ENCODE results near the gene SPATA6. TPM values are rescaled to one million over a fixed set of nuclear protein-coding genes. Genes with fewer than 3 reads are reported as not detected.

SPATA6 gene
- polyA plus RNA-seq, 2 of the 4 experiments (the other 2 are of a cell fraction), result 2.3 to 3.5 TPM

- Histone ChIP-seq H3K4me3 (no peak overlapping the region), H3K4me2 (no peak overlapping the region), H3K9me3 (no peaks in the 10 kb centered on the region), H3K27ac (no peak overlapping the region), H3K4me1 (no peaks in the 10 kb centered on the region)
- ChIA-PET CTCF (no interaction called here), POLR2A (no interaction called here)
- FAIRE-seq, result no peak
- DNase-seq (ENCODE audit: low read depth in 1 of 2, low spot score in 1 of 2), result no peak
- TF ChIP-seq FOSL2 (IDR thresholded peaks at IDR 0.05) (no peak), FOSL2 (CRISPR knock-in tag; IDR thresholded peaks at IDR 0.05) (no peak), CEBPB (IDR thresholded peaks at IDR 0.05) (peak; percentile 44 to 73; a peak in 3 of 4 replicates)
- ATAC-seq, result no peak
- 28% methylated on average over 7 of the region's 7 CpGs for WGBS (ENCODE audit: missing lambda C conversion rate)
Measured at GRCh38 chr1:48362901-48363300, 109.1 kb downstream of the SPATA6 start.

GRCh38 chr1:48356901-48357300, 115.1 kb downstream of the SPATA6 start:
- Histone ChIP-seq H3K9me3 (no peaks in the 10 kb centered on the region), H3K4me2 (no peak overlapping the region), H3K27ac (no peak overlapping the region), H3K4me3 (no peak overlapping the region), H3K4me1 (no peaks in the 10 kb centered on the region)
- POLR2A ChIA-PET, result no interaction called here
- CTCF ChIA-PET, result interaction anchor here (0.7 kb wide), 2 partner anchors 234 to 461 kb away, joined by 3 read pairs; no protein-coding TSS in a partner anchor
- FAIRE-seq (no peak), ATAC-seq (no peak), DNase-seq (ENCODE audit: low read depth in 1 of 2, low spot score in 1 of 2) (no peak)
- TF ChIP-seq RNF2 (IDR thresholded peaks at IDR 0.05; ENCODE audit: borderline replicate concordance, low read depth) (no peak), KDM1A (IDR thresholded peaks at IDR 0.05; ENCODE audit: low read depth) (no peak), RCOR1 (IDR thresholded peaks at IDR 0.05; ENCODE audit: low read depth, low read length) (no peak), NR3C1 (IDR thresholded peaks at IDR 0.05) (no peak), ESRRA (IDR thresholded peaks at IDR 0.05; ENCODE audit: borderline replicate concordance, low read length) (no peak), EHMT2 (IDR thresholded peaks at IDR 0.05; ENCODE audit: low read depth) (no peak), EHF (CRISPR knock-in tag; IDR thresholded peaks at IDR 0.05) (no peak), RARB (CRISPR knock-in tag; IDR thresholded peaks at IDR 0.05) (no peak), JUNB (IDR thresholded peaks at IDR 0.05) (no peak), CEBPB (IDR thresholded peaks at IDR 0.05) (no peak), E2F6 (IDR thresholded peaks at IDR 0.05; ENCODE audit: borderline replicate concordance, low read depth) (no peak), ZC3H11A (IDR thresholded peaks at IDR 0.05) (no peak), ZNF302 (CRISPR knock-in tag; IDR thresholded peaks at IDR 0.05) (no peak), EP300 (IDR thresholded peaks at IDR 0.05) (no peak), MAZ (IDR thresholded peaks at IDR 0.05; ENCODE audit: borderline replicate concordance, low read depth, low read length) (no peak)
- TF ChIP-seq, protein P1, sequence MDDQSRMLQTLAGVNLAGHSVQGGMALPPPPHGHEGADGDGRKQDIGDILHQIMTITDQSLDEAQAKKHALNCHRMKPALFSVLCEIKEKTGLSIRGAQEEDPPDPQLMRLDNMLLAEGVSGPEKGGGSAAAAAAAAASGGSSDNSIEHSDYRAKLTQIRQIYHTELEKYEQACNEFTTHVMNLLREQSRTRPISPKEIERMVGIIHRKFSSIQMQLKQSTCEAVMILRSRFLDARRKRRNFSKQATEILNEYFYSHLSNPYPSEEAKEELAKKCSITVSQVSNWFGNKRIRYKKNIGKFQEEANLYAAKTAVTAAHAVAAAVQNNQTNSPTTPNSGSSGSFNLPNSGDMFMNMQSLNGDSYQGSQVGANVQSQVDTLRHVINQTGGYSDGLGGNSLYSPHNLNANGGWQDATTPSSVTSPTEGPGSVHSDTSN (IDR thresholded peaks at IDR 0.05), result no peak
- TF ChIP-seq, protein P2, sequence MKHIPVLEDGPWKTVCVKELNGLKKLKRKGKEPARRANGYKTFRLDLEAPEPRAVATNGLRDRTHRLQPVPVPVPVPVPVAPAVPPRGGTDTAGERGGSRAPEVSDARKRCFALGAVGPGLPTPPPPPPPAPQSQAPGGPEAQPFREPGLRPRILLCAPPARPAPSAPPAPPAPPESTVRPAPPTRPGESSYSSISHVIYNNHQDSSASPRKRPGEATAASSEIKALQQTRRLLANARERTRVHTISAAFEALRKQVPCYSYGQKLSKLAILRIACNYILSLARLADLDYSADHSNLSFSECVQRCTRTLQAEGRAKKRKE (CRISPR knock-in tag; IDR thresholded peaks at IDR 0.05; ENCODE audit: low read depth), result no peak

DNA sequence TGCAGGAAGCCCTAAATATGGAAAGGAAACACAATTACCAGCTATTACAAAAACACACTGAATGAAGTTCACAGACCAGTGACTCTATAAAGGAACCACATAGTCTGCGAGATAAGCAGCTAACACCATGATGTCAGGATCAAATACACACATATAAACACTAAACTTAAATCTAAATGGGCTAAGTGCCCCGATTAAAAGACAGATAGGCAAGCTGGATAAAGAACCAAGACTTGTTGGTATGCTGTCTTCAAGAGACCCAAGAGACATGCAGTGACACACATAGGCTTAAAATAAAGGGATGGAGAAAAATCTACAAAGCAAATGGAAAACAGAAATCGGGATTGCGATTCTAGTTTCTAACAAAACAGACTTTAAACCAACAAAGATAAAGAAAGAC, 127.6 kb downstream of the SPATA6 start:
- TF ChIP-seq BHLHE40 (IDR thresholded peaks at IDR 0.05; ENCODE audit: low read depth, low read length) (no peak), HOXB13 (CRISPR knock-in tag; IDR thresholded peaks at IDR 0.05; ENCODE audit: low read depth) (no peak)
- 26% methylated on average over 4 of the region's 4 CpGs for whole genome bisulfite sequencing (ENCODE audit: missing lambda C conversion rate)
- Histone ChIP-seq H3K4me1 (no peaks in the 10 kb centered on the region), H3K9me3 (no peaks in the 10 kb centered on the region), H3K27ac (no peak overlapping the region), H3K4me2 (no peak overlapping the region), H3K4me3 (no peak overlapping the region)
- no peak for DNase-seq (ENCODE audit: low read depth in 1 of 2, low spot score in 1 of 2)
- no peak for FAIRE-seq
- no peak for ATAC-seq
- ChIA-PET POLR2A (no interaction called here), CTCF (no interaction called here)

DNA sequence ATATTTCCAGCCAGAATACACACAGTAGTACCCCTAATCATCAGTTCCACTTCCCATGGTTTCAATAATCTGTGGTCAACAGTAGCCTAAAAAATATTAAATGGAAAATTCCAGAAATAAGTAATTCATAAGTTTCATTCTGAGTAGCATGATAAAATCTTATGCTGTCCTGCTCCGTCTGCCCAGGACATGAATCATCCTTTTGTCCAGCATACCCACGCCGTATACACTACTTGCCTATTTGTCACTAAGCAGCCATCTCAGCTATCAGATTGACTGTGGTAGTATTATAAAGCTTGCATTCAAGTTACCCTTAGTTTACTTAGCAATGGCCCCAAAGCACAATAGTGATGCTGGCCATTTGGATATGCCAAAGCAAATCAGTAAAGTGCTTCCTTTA, 130.8 kb downstream of the SPATA6 start:
- H3K9me3 ChIP-seq, result no peaks in the 10 kb centered on the region
- FAIRE-seq (no peak), ATAC-seq (no peak), DNase-seq (ENCODE audit: low read depth in 1 of 2, low spot score in 1 of 2) (no peak)
- WGBS (ENCODE audit: missing lambda C conversion rate), result 60% methylated on average over 3 of the region's 3 CpGs
- H3K4me1 ChIP-seq, result no peaks in the 10 kb centered on the region
- H3K27ac ChIP-seq, result no peak overlapping the region
- CTCF ChIA-PET, result no interaction called here
- no peak overlapping the region for H3K4me2 ChIP-seq
- POLR2A ChIA-PET, result no interaction called here
- TF ChIP-seq TFCP2L1 (CRISPR knock-in tag; IDR thresholded peaks at IDR 0.05), result no peak
- H3K4me3 ChIP-seq, result no peak overlapping the region

All from A549 (cell line).